Parathyroid adenoma (tissue), 2 donors: Measurements from ENCODE around the gene PITHD1.
A peak's percentile ranks its signal among the peaks of the same experiment; 100 is the strongest.
"Not testable (repeated sequence)": the region's sequence is repeated elsewhere in the genome, so short reads cannot be mapped to it uniquely, and the experiment has no call there.

Source experiments
- H2AFZ ChIP-seq: fragments of 300-600 bp; sonication (generic); one replicate; pipeline ENCODE4 v1.7.0; 2017; ENCODE audit warnings: antibody characterized with exemption, mild to moderate bottlenecking
- H3K27ac ChIP-seq: fragments of 300-600 bp; sonication (generic); one replicate; pipeline ENCODE4 v1.7.0; 2017
- H3K27me3 ChIP-seq: fragments of 300-600 bp; sonication (generic); one replicate; pipeline ENCODE4 v1.7.0; 2017; ENCODE audit warnings: low read length; ENCODE audit not compliant: control insufficient read depth, insufficient read depth
- H3K36me3 ChIP-seq: fragments of 300-600 bp; sonication (generic); one replicate; pipeline ENCODE4 v1.7.0; 2017; ENCODE audit warnings: low read length; ENCODE audit not compliant: control insufficient read depth, insufficient read depth
- H3K4me1 ChIP-seq: fragments of 300-600 bp; sonication (generic); one replicate; pipeline ENCODE4 v1.7.0; 2017; ENCODE audit warnings: control low read depth
- H3K4me2 ChIP-seq: fragments of 300-600 bp; sonication (generic); one replicate; pipeline ENCODE4 v1.7.0; 2017; ENCODE audit warnings: low read length
- H3K4me3 ChIP-seq: fragments of 300-600 bp; sonication (generic); one replicate; pipeline ENCODE4 v1.7.0; 2017; ENCODE audit warnings: low read depth, low read length
- H3K79me2 ChIP-seq: fragments of 300-600 bp; sonication (generic); one replicate; pipeline ENCODE4 v1.7.0; 2017; ENCODE audit warnings: control low read depth
- H3K9ac ChIP-seq: fragments of 300-600 bp; sonication (generic); one replicate; pipeline ENCODE4 v1.7.0; 2017; ENCODE audit warnings: mild to moderate bottlenecking
- H3K9me3 ChIP-seq: fragments of 300-600 bp; sonication (generic); one replicate; pipeline ENCODE4 v1.7.0; 2017; ENCODE audit warnings: low read length; ENCODE audit not compliant: control insufficient read depth
- CTCF ChIP-seq: fragments of 300-600 bp; sonication (generic); IDR thresholded peaks from one replicate; pipeline ENCODE4 v1.7.0; 2017; ENCODE audit warnings: antibody characterized with exemption, mild to moderate bottlenecking
- donor health status: primary hyperparathyroidism.

The PITHD1 gene

GRCh38 chr1:23827717-23828116 is 49.5 kb downstream of the PITHD1 start:
- Histone ChIP-seq H3K27ac (no peak overlapping the region), H3K36me3 (no peaks in the 10 kb centered on the region), H3K9me3 (no peaks in the 10 kb centered on the region), H3K4me3 (no peak overlapping the region), H2AFZ (no peak overlapping the region), H3K79me2 (no peaks in the 10 kb centered on the region), H3K4me1 (no peaks in the 10 kb centered on the region), H3K4me2 (no peak overlapping the region), H3K27me3 (no peaks in the 10 kb centered on the region), H3K9ac (no peak overlapping the region)
- no peak for TF ChIP-seq CTCF

GRCh38 chr1:23834156-23834555 is 55.9 kb downstream of the PITHD1 start:
- not testable (repeated sequence) for H3K4me3 ChIP-seq, H3K27me3 ChIP-seq, H3K4me1 ChIP-seq, H3K9ac ChIP-seq, H3K9me3 ChIP-seq, H3K27ac ChIP-seq, H3K79me2 ChIP-seq, H3K36me3 ChIP-seq, H3K4me2 ChIP-seq
- peak overlapping the region; percentile 17 for H2AFZ ChIP-seq

GRCh38 chr1:23836037-23836436 is 57.8 kb downstream of the PITHD1 start:
- Histone ChIP-seq H2AFZ (no peak overlapping the region), H3K4me2 (no peak overlapping the region), H3K27me3 (no peaks in the 10 kb centered on the region), H3K9me3 (no peaks in the 10 kb centered on the region), H3K36me3 (no peaks in the 10 kb centered on the region), H3K9ac (no peak overlapping the region), H3K27ac (no peak overlapping the region), H3K4me1 (no peaks in the 10 kb centered on the region), H3K4me3 (no peak overlapping the region), H3K79me2 (no peaks in the 10 kb centered on the region)
- TF ChIP-seq CTCF = no peak
